ENCODE results near the gene VWA8.
"Not testable (repeated sequence)": the region's sequence is repeated elsewhere in the genome, so short reads cannot be mapped to it uniquely, and the experiment has no call there.

The VWA8 gene

DNA sequence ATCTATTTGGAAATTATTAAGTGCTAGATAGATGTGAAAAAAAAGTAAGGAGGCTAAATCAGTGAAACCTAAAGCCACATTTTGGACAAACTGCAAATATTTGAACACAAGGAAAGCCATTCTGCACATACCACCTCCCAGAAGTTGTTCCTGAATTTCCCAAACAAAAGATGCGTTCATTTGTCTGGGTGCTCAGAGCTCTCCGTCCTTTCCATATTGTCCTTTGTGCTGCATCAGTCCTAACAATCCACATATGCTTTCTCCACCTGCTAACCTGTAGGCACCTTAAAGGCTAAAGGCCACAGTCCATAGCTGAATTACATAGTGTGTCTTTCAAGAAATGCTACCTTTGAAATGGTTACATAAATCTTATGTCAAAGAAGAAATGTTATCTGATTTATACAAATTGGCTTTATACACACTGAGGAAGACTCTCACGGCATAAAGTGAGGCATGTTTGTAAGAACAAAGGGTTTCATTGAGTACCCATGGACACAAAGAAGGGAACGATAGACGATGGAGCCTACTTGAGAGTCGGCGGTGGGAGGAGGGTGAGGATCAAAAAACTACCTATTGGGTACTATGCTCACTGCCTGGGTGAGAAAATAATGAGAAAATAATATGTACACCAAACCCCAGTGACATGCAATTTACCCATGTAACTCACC is 321.5 kb downstream of the VWA8 start:
- no peak for DNase-seq

DNA sequence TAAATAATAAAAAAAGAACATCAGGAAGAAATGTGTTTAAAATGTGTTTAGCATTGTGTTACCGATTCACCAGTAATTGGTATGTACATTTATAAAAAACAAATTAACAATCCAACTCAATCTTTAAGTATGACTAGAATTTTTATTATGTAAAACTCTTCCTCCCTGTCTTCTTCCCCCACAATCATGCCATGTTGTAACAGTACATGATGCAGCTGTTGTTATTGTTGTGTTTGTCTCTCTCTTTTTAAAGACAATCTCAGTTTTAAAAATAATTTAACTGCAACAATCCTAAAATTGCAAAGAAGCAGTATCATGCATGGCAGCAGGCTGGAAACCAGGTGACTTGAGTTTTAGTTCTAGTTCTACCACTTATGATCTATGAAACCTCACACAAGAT is 323.3 kb downstream of the VWA8 start:
- no peak for DNase-seq

DNA sequence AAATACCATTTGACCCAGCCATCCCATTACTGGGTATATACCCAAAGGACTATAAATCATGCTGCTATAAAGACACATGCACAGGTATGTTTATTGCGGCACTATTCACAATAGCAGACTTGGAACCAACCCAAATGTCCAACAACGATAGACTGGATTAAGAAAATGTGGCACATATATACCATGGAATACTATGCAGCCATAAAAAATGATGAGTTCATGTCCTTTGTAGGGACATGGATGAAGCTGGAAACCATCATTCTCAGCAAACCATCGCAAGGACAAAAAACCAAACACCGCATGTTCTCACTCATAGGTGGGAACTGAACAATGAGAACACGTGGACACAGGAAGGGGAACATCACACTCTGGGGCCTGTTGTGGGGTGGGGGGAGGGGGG is 323.9 kb downstream of the VWA8 start:
- not testable (repeated sequence) for DNase-seq

DNA sequence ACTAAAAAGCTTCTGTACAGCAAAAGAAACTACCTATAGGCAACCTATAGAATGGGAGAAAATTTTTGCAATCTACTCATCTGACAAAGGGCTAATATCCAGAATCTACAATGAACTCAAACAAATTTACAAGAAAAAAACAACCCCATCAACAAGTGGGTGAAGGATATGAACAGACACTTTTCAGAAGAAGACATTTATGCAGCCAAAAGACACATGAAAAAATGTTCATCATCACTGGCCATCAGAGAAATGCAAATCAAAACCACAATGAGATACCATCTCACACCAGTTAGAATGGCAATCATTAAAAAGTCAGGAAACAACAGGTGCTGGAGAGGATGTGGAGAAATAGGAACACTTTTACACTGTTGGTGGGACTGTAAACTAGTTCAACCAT is 324.3 kb downstream of the VWA8 start:
- DNase-seq = not testable (repeated sequence)

DNA sequence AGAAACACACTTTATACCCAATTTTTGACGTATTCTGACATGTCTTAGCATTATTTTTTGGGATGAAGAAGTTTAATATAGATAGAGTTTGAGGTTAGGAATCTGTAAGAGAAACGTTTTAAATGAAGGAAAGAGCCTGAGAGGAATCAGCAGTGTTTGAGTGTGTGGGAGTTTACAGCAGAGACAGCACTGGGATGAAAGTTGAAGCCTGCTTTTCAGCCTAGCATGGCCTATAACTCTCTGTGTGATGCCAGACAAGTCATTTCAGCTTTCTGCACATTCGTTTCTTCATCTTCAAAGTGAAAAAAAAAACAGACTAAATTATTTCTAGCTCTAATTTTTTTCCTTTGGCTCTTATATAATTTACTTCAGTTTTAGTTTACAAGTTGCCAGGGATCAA is 326.5 kb downstream of the VWA8 start:
- no peak for DNase-seq

DNA sequence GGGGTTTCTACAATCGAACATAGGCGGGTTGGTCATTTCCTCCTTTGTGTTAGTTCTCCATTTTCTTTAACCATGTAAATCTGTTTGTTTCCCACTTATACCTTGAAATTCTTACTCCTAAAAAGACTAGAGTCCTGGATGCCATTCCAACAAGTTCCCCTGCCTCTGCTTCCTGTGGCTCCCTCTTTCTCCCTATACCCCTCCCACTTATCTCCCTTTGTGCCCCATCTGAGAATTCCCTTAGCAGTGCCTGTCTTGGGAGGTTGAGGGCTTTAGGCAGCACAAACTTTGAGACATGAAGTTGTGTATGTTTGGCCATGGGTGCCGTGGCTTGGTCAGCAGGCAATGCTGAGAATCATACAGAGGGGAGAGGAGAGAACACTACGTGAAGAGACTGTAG is 327.1 kb downstream of the VWA8 start:
- DNase-seq = no peak

DNA sequence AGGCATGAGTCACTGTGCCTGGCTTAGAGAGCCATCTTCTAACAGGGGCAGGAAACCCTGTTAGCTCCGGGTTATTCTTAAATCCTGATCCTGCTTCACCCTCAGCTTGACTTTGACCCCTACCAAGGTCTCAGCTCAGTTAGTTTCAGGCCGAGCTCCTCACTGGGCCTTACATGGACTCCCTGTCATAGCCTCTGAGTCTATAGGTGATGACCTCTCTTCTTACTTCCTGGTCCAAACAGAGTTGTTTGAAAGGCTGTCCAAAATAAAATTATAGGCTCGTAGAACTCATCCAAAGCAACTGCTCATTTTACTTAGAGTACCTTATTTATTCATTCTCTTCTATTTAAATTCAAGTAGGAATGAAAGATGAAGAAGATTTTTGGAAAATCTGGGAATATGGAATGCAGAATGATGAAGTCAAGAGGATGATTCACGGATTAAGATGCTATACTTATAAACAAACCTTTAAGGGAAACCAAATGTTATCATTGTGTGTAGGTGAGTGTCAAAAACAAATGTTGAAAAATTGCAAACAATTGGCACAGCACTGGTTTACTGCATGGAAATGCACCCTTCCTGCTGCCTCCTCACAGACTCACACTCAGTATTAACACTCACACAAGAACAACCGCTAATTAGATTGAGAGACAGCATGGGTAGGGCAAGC is 329.5 kb downstream of the VWA8 start:
- no peak for DNase-seq

DNA sequence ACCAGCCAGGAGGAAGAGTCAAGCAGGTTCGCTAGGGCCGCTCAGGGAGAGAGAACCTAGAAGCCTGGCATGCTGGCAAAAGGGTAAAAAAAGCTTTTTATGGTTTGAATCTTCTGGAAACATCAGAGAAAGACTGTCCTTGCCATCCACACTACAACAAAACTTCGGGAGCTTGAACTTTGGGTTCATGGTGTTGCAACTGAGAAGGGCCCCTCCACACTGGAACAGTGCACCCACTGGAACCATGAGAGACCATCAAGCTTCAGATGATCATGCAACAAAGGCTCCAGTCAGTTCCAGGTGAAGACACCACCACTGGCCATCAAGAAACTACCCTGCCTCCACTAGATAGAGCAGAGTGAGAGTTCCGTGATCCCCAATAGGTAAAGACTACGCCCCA is 333.5 kb downstream of the VWA8 start:
- DNase-seq = no peak

DNA sequence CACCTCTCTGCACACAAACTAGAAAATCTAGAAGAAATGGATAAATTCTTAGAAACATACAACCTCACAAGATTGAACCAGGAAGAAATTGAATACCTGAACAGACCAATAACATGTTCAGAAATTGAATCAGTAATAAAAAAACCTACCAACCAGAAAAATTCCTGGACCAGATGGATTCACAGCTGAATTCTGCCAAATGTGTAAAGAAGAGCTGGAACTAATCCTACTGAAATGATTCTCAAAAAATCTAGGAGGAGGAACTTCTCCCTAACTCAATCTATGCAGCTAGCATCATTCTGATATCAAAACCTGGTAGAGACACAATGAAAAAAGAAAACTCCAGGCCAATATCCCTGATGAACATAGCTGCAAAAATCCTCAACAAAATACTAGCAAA is 336.9 kb downstream of the VWA8 start:
- DNase-seq = no peak

DNA sequence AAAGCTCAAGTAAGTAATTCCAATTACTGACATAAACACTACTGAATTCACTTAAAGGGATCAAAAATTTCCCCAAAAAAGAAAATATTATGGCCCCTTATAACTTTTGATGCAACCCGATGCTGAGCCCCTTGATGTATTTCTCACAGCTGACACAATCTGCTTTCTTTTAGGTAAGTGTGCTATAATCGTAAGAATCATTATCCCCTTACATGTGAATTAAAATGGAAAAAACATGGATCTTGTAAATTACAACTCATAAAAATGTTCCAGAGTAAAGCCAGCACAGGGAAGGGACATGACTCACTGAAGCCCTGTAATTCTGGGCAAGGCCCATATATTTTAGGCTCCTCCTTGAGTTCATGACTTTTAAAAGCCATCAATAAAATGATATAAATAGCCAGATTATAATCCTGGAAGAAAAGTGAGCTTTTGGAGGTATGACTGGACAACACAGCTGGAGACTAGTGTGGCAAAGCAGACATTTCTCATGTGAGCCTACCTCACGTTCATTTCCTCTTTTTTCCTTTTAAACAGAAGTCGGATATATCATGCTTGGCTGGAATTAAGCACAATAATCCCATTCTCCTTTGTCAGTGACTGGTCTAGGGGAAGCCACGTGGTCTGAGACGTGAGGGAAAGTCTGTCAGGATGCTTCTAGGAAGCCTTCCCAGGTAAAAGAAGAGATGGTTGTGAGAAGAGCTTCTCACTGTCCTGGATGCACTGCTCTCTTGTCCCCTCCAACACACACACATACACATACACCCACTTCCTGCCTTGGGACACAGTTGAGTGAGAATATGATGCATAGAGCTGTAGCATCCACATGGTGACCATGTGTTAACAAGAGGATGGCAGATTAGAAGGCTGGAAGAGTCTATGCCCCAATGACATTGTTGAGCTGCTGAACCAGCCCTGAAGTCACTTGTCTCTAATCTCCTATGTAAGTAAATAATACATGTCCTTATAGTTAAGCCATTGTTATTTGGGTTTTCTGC is 338.2 kb downstream of the VWA8 start:
- DNase-seq = no peak

DNA sequence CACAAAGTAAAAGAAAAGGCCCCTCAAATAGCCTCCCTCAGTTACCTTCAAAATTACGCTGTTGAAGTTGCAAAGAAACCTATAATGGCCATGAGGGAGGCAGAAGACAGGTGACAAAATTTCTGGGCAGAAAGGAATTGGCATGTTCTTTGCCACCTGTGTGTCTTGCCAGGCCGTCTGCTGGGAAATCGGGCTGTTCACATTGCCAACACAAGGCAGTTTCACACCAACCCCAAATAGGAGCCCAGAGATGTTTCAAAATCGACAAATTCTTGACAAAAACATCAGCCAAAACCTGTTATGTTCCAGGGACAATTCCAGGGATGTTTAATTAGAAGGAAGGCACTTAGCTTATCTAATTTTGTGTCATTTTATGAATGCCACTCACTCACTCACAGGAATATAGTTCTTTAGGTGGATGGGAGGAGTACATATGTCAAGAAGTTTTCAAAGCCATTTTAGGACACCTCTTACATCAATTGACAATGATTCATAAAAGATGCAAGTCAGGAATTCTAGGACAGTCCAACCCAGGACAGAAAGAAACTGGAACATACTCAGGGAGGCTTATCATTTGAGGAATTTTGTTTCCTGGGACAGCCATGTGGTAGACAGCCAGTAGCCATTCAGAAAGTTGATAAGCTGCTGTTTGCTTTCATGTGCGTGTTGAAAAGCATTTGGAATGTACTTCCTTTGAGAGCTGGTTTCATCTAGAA is 339.0 kb downstream of the VWA8 start:
- no peak for DNase-seq

DNA sequence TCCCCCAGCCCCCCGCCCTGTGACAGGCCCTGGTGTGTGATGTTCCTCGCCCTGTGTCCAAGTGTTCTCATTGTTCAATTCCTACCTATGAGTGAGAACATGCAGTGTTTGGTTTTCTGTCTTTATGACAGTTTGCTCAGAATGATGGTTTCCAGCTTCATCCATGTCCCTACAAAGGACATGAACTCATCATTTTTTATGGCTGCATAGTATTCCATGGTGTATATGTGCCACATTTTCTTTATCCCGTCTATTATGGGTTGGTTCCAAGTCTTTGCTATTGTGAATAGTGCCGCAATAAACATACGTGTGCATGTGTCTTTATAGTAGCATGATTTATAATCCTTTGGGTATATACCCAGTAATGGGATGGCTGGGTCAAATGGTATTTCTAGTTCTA is 343.3 kb downstream of the VWA8 start:
- DNase-seq = not testable (repeated sequence)

DNA sequence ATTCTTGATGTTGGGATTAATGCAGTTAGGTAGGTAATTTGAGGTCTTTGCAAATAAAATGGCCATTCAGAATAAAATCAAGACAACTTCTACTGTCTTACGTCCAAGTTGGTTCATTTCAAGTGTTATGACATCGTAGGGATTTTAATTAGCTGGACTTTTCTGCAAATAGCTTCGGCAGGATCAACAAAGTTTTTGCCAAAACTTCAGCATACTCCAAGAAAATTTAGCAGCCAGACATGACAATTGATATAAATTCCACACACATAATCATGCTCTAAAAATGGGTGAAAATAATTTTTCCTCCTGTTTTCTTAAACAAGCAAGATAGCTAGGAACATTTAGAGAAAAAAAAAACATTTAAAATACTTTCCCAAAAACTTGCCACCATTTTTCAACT is 344.8 kb downstream of the VWA8 start:
- DNase-seq = no peak

DNA sequence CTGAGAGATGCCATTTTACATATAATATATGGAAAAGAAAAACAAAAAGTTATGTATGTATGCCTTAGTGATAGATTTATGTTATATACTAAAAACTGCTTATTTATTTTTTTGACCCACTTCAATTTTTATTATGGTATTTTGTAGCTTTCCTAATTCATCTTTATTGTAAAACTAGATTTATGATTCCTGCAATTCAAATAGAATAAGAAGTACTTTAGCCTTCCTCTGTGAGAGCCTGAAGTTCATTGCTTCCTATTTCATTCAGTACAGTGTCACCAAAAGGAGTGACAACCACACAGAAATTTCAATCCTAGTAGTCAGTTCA is 345.4 kb downstream of the VWA8 start:
- DNase-seq = no peak

DNA sequence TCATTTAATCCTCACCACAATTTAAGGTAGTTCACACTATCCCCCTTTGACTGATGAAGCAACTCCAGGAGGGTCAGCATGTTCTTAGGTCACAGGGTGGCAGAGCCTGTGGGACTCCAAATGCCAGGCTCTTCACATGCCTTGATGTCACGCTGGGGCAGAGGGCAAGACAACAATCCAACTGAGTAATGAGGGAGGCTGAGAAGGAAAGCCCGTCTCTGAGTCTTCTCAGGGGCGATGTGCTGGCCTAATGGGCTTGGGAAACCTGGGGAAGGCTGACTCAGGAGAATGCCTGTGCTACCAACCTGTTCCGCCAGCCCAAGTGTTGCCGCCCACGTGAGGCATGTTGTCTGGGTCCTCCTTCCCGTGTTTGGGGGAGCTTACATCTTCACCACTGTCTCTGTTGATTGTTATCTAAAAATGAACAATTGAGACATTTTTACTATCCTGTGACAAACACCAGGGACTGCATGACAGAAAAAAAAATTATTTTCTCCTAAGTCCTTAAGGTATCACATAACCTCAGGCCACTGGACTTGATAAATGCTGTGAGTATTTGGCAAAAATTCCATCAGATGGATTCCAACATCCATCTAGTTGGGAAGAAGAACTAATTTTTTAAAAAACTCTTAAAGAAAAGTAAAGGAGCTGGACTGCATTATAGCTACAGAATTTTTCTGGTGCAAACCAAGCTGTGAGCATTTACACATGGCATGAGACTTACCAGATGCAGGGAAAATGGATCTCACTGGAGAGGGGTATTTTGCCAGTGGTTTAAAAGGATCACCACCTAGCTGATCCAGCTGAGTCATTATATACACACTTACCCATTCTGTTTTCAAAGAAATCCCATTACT is 346.0 kb downstream of the VWA8 start:
- DNase-seq = no peak

DNA sequence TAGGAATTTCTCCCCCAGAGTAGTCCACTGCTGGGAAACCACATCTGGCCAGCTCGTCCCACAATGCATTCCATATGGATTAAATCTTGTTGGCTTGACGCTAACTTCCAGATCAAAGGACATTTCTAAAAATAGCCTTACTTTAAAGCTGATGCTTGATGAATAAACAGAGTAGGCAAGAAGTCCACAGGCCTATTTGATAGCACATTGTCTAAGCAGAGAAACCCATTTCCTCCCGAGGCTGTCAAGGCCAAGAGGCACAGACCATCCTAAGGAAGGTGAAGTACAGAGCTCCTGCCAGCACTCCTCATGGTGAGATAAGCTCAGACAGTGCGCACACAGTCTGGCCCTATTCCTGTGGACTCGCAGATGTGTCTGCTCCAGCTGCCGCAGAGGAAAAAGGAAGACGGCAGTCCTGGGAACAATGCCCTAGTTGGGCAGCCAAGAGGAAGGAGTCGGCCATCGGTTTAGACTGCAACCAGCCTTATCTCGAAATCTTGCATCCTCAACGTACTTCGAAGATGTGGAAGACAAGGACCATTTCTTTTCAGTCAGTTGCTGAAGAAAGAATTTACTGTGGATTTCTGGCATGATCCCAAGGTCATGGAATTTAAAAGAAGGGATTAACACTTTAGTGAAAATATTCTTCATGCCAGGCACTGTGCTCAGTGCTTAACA is 346.8 kb downstream of the VWA8 start:
- DNase-seq = no peak

DNA sequence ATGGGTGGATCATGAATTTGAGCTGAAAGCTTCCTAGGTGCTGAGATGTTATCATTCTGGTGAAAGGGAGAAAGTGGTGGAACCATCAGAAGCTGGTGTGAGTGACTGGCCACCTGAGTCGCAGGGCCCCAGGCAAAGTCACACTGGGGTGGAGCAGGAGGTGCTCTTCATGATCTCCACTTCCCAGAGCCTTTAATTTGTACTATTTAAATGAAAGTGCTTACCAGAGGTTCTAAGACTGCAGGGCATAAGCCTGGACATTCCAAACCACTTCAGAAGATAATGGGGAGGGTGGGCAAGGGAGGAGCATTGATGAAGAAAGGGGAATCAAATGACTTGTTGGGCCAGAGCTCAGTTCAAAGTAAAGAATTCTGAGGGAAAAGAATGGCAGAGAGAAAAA is 347.4 kb downstream of the VWA8 start:
- no peak for DNase-seq

DNA sequence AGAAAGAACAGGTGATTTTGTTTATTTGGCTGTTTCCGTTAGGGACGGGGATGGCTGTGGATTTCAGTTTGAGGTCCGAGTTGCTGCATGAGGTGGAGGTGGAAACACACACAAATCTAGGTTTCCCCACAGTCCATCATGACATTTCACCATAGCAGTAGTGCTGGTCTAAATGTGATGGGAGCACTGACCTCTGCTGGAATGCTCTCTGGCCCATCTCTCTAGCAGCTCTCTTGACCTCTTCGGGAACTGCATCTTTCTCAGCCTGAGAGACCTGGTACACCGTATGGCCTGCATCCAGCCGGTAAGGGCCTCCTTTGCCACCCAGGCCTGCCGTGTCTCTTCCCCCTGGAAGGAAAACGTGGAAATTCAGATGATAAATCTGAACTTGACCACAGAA is 349.5 kb downstream of the VWA8 start:
- DNase-seq = no peak

DNA sequence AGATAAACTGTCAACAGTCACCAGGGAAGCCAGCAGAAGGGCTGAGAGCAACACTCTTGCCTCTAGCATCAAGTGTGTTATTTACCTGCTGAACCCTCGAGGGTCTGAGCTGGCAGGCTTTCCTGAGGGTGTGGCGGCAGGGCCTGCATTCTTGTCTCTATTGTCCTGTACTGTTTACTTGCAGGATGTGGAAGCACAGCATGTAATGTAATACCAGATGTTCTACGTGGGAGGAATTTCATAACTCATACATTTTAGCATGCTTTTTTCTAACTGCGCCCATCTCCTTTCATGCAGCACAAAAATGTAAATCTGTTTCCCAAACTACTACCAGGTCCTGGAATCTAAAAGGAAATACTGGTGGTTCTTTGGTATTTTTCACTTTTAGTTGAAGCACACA is 350.5 kb downstream of the VWA8 start:
- DNase-seq = no peak

DNA sequence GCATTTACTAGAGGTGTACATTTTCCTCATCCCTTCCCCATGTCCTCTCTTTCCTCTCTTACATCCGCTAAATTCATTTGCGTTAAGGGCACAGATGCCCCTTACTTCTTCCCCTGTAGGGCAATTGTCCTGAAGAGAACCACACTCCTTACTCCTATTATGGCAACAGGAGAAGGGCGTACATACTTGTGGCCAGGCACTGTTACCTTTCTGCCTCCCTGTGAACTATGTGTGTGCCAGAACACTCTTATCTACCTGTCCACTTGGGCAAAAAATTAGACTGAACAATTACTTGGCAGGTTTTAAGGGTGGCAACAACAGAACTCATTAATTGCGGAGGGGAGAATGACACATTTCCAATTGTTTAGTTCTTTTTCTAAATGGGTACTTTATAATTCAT is 351.1 kb downstream of the VWA8 start:
- no peak for DNase-seq

DNA sequence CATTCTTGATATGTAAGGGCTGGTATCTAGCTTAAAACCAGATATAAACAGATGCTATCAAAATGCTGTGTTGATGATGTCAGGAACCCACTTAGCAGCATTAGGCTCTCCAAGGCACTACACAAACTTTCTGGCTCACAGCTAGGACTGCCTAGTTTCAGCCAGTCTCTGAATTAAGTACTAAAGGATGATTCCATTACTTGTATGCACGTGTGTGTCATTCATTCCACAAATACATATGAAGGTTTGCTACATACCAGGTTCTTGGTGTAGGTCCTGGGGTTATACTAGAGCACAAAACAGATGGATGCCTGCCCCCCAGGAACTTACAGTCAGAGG is 352.1 kb downstream of the VWA8 start:
- DNase-seq = no peak
